ENCODE data around the gene KRAS. TPM values are rescaled to one million over a fixed set of nuclear protein-coding genes. Genes with fewer than 3 reads are reported as not detected.
A peak's percentile ranks its signal among the peaks of the same experiment; 100 is the strongest.

Gene KRAS
- total and polyA plus RNA-seq, 2 of the 4 experiments (the other 2 are of a cell fraction) = 9.3 to 10.7 TPM

GRCh38 chr12:25241167-25242020 lies 9.3 kb downstream of the KRAS start:
- H3K23ac ChIP-seq (ENCODE audit: low read depth, low read length) = no peak overlapping the region
- H2BK120ac ChIP-seq (ENCODE audit: low read depth, low read length) = no peak overlapping the region
- no peak overlapping the region for H3K9ac ChIP-seq (ENCODE audit: low read depth, low read length)
- H3K36me3 ChIP-seq (ENCODE audit: control insufficient read depth, insufficient read depth, low read length) = peaks cover 7% of the 10 kb centered on the region
- intact Hi-C loops (cut with micrococcal nuclease) (loop anchor here (1.0 to 10.0 kb wide), 3 partner anchors 146 to 783 kb away; partner anchors contain the start of gene LMNTD1), dilution Hi-C loops (cut with HindIII; ENCODE audit: low sequenced_read_pairs, unreplicated experiment) (no loop called here), in situ Hi-C loops (cut with MboI; ENCODE audit: low sequenced_read_pairs) (loop anchor here (25.0 kb wide), 1 partner anchor 796 kb away; no protein-coding TSS in a partner anchor)
- no CpG with 5 or more reads among the region's 6 CpGs for WGBS, 2 experiments (ENCODE audit: extremely low coverage in 2 of 2, insufficient read length in 1 of 2)
- H3K4ac ChIP-seq (ENCODE audit: low read depth, low read length) = no peak overlapping the region
- H3K27me3 ChIP-seq (ENCODE audit: control insufficient read depth, insufficient read depth, low read length) = no peaks in the 10 kb centered on the region
- H4K8ac ChIP-seq (ENCODE audit: low read depth in 2 of 2, low read length in 2 of 2) = no peak overlapping the region
- no peak overlapping the region for H2BK15ac ChIP-seq (ENCODE audit: low read depth, low read length)
- no peak overlapping the region for H3K18ac ChIP-seq (ENCODE audit: low read depth, low read length)
- POLR2A ChIA-PET (ENCODE audit: unreplicated experiment) = interaction anchor here (0.8 kb wide), 1 partner anchor 24 kb away, joined by 3 read pairs; no protein-coding TSS in a partner anchor
- H3K56ac ChIP-seq (ENCODE audit: extremely low read depth, insufficient read depth, low read length) = no peak overlapping the region
- BruUV-seq (replicated peaks) = no TSS peak
- no peak overlapping the region for H2AK9ac ChIP-seq (replicated peaks; ENCODE audit: low read depth, low read length, poor library complexity)
- H2BK5ac ChIP-seq (ENCODE audit: low read depth, low read length, poor library complexity, severe bottlenecking) = peak overlapping the region; percentile 57
- ATAC-seq (ENCODE audit: low read depth) (peak; percentile 68), DNase-seq (peak; percentile 71)
- peaks cover 17 to 68% of the 10 kb centered on the region in 2 experiments for H3K79me1 ChIP-seq (ENCODE audit: low read depth in 1 of 2, low read length in 2 of 2)
- no peaks in the 10 kb centered on the region for H3K9me3 ChIP-seq (ENCODE audit: control insufficient read depth, insufficient read depth, low read length)
- H3K4me3 ChIP-seq (ENCODE audit: insufficient read depth, low read depth, low read length) = no peak overlapping the region
- H4K91ac ChIP-seq (ENCODE audit: insufficient read depth, low read depth, low read length) = no peak overlapping the region
- 0 out of 2 replicates have a peak, but pooled peaks cover 2% of the 10 kb centered on the region for H3K9me1 ChIP-seq (ENCODE audit: insufficient read depth, low read length)
- H2BK20ac ChIP-seq (ENCODE audit: low read depth, low read length) = no peak overlapping the region
- H4K20me1 ChIP-seq (ENCODE audit: insufficient read depth, low read length) = peaks cover 16% of the 10 kb centered on the region; the same call in 1 of the 2 replicates
- no peak overlapping the region for H2AK5ac ChIP-seq (ENCODE audit: low read depth, low read length)
- no peak overlapping the region for H3K4me2 ChIP-seq (ENCODE audit: low read depth, low read length)
- CTCF ChIA-PET = interaction anchor here (0.7 to 1.4 kb wide), 3 partner anchors 35 to 142 kb away, joined by 3 read pairs; no protein-coding TSS in a partner anchor
- H4K5ac ChIP-seq (ENCODE audit: low read depth, low read length) = no peak overlapping the region
- peak overlapping the region; percentile 13; the same call in 1 of the 2 replicates for H3K27ac ChIP-seq (ENCODE audit: insufficient read depth, low read length)
- no peak overlapping the region for H2AFZ ChIP-seq (replicated peaks; ENCODE audit: low read length, poor library complexity)
- peaks cover 5% of the 10 kb centered on the region for H3K4me1 ChIP-seq (ENCODE audit: control insufficient read depth, insufficient read depth, low read length)
- no peak overlapping the region for H3K14ac ChIP-seq (replicated peaks; ENCODE audit: low read depth, low read length)
- TF ChIP-seq MAZ (IDR thresholded peaks at IDR 0.05; ENCODE audit: borderline replicate concordance, low read depth, low read length) = no peak
- peak; percentile 62 for TF ChIP-seq SMC3 (IDR thresholded peaks at IDR 0.05; ENCODE audit: low read depth, low read length)
- TF ChIP-seq POLR2A (IDR thresholded peaks at IDR 0.05; ENCODE audit: low read depth, low read length) = no peak
- TF ChIP-seq MAFK (IDR thresholded peaks at IDR 0.05; ENCODE audit: low read depth, low read length) = no peak
- TF ChIP-seq CTCF (conservative IDR thresholded peaks at IDR 0.05; ENCODE audit: low read depth, low read length) = peak; percentile 70
- TF ChIP-seq RCOR1 (IDR thresholded peaks at IDR 0.05; ENCODE audit: insufficient replicate concordance, low read length) = no peak
- peak; percentile 68 for TF ChIP-seq RAD21 (IDR thresholded peaks at IDR 0.05; ENCODE audit: low read length)
- no peak for TF ChIP-seq ELK1 (IDR thresholded peaks at IDR 0.05; ENCODE audit: borderline replicate concordance, low read depth, low read length)
- no peak for TF ChIP-seq CHD1 (IDR thresholded peaks at IDR 0.05; ENCODE audit: low read depth, low read length)
- TF ChIP-seq USF2 (IDR thresholded peaks at IDR 0.05; ENCODE audit: low read depth, low read length) = no peak
- peak; percentile 17; the same call in 1 of the 2 replicates for TF ChIP-seq CEBPB (IDR thresholded peaks at IDR 0.05; ENCODE audit: low read depth, low read length)
- TF ChIP-seq RFX5 (IDR thresholded peaks at IDR 0.05; ENCODE audit: low read depth, low read length) = no peak
- TF ChIP-seq MXI1 (IDR thresholded peaks at IDR 0.05; ENCODE audit: borderline replicate concordance, low read depth, low read length) = no peak
- no peak for TF ChIP-seq FOS (IDR thresholded peaks at IDR 0.05; ENCODE audit: low read depth, low read length)
